WTC11 (cell line): Measurements from ENCODE around the gene JHY. TPM values are rescaled to one million over a fixed set of nuclear protein-coding genes. Genes with fewer than 3 reads are reported as not detected.

Experiments
- ATAC-seq: fragments of 200-7000 bp; cut with Tn5 transposase; 2 replicates; pipeline ENCODE4 v1.10.0; 2021; ENCODE audit warnings: mild to moderate bottlenecking, moderate library complexity
- CTCF ChIA-PET: fragments of 300-600 bp; sonication (Branson Sonifier 250); formaldehyde crosslinking; loops from one replicate; lab custom pipeline; 2021; ENCODE audit warnings: antibody characterized with exemption; lab: Charles Lee
- POLR2A ChIA-PET: fragments of 350-600 bp; sonication (Branson Sonifier 250); formaldehyde crosslinking; loops from one replicate; lab custom pipeline; 2021; ENCODE audit warnings: antibody characterized with exemption; lab: Charles Lee
- DNase-seq: peaks from one replicate; pipeline ENCODE4 v3.0.0; 2021; ENCODE audit warnings: low spot score
- H3K27ac Mint-ChIP-seq: 2 replicates; pipeline ENCODE4 v1.8.0; 2021; ENCODE audit warnings: mixed read lengths
- H3K27me3 Mint-ChIP-seq: 2 replicates; pipeline ENCODE4 v1.8.0; 2021; ENCODE audit warnings: low read depth, mild to moderate bottlenecking, moderate library complexity, mixed read lengths
- H3K36me3 Mint-ChIP-seq: 2 replicates; pipeline ENCODE4 v1.8.0; 2021; ENCODE audit warnings: mixed read lengths
- H3K4me1 Mint-ChIP-seq: 2 replicates; pipeline ENCODE4 v1.8.0; 2022; ENCODE audit warnings: mixed read lengths
- H3K4me3 Mint-ChIP-seq: 2 replicates; pipeline ENCODE4 v1.8.0; 2021; ENCODE audit warnings: mild to moderate bottlenecking, moderate library complexity, mixed read lengths
- H3K9me3 Mint-ChIP-seq: 2 replicates; pipeline ENCODE4 v1.8.0; 2021; ENCODE audit warnings: mixed read lengths
- ATF6 ChIP-seq: sonication (generic); formaldehyde crosslinking; IDR thresholded peaks from 2 replicates; pipeline ENCODE4 v1.8.1; 2023; ENCODE audit warnings: mild to moderate bottlenecking, missing genetic modification reagents
- CTCF ChIP-seq: fragments of 200-600 bp; IDR thresholded peaks from 2 replicates; pipeline ENCODE4 v1.8.0; 2022; ENCODE audit warnings: antibody characterized with exemption
- ELF4 ChIP-seq: sonication (generic); formaldehyde crosslinking; IDR thresholded peaks from 2 replicates; pipeline ENCODE4 v1.8.1; 2022; ENCODE audit warnings: low read depth, mild to moderate bottlenecking, moderate library complexity, missing genetic modification reagents
- FOXP1 ChIP-seq: sonication (generic); formaldehyde crosslinking; IDR thresholded peaks from 2 replicates; pipeline ENCODE4 v1.8.0; 2022; ENCODE audit warnings: missing genetic modification reagents, mild to moderate bottlenecking, moderate library complexity, borderline replicate concordance
- GABPB1 ChIP-seq: sonication (generic); formaldehyde crosslinking; IDR thresholded peaks from 2 replicates; pipeline ENCODE4 v1.8.1; 2023; ENCODE audit warnings: mild to moderate bottlenecking, missing genetic modification reagents
- HMGXB4 ChIP-seq: sonication (generic); formaldehyde crosslinking; IDR thresholded peaks from 2 replicates; pipeline ENCODE4 v1.8.1; 2023; ENCODE audit warnings: mild to moderate bottlenecking, moderate library complexity, missing genetic modification reagents
- MYBL2 ChIP-seq: sonication (generic); formaldehyde crosslinking; IDR thresholded peaks from 2 replicates; pipeline ENCODE4 v1.8.1; 2023; ENCODE audit warnings: mild to moderate bottlenecking, moderate library complexity, missing genetic modification reagents
- STAT6 ChIP-seq: sonication (generic); formaldehyde crosslinking; conservative IDR thresholded peaks from 2 replicates; pipeline ENCODE4 v1.8.1; 2023; ENCODE audit warnings: mild to moderate bottlenecking, low read depth, missing genetic modification reagents, moderate library complexity
- TCF7 ChIP-seq: sonication (generic); formaldehyde crosslinking; IDR thresholded peaks from 2 replicates; pipeline ENCODE4 v1.8.0; 2022; ENCODE audit warnings: mild to moderate bottlenecking, low read depth, missing genetic modification reagents, moderate library complexity
- USF2 ChIP-seq: sonication (generic); formaldehyde crosslinking; IDR thresholded peaks from 2 replicates; pipeline ENCODE4 v1.8.1; 2023; ENCODE audit warnings: mild to moderate bottlenecking, missing genetic modification reagents, moderate library complexity
- ZNF317 ChIP-seq: sonication (generic); formaldehyde crosslinking; IDR thresholded peaks from 2 replicates; pipeline ENCODE4 v1.8.1; 2023; ENCODE audit warnings: low read depth, mild to moderate bottlenecking, moderate library complexity, missing genetic modification reagents, borderline replicate concordance
- ZNF396 ChIP-seq: fragments of 250-450 bp; sonication (Bioruptor Pico); IDR thresholded peaks from 2 replicates; pipeline ENCODE4 v1.8.0; 2021; ENCODE audit warnings: mild to moderate bottlenecking, moderate library complexity, borderline replicate concordance
- ZNF416 ChIP-seq: fragments of 250-450 bp; sonication (Bioruptor Pico); IDR thresholded peaks from 2 replicates; pipeline ENCODE4 v1.9.0; 2021; ENCODE audit warnings: mild to moderate bottlenecking, inconsistent platforms
- ZNF423 ChIP-seq: fragments of 250-450 bp; sonication (Bioruptor Pico); IDR thresholded peaks from 2 replicates; pipeline ENCODE4 v2.1.2; 2022; ENCODE audit warnings: mild to moderate bottlenecking, moderate library complexity
- ZNF512 ChIP-seq: sonication (generic); formaldehyde crosslinking; IDR thresholded peaks from 2 replicates; pipeline ENCODE4 v1.8.1; 2022; ENCODE audit warnings: missing genetic modification reagents, borderline replicate concordance
- ZSCAN18 ChIP-seq: fragments of 250-450 bp; sonication (Bioruptor Pico); IDR thresholded peaks from 2 replicates; pipeline ENCODE4 v2.1.2; 2022; ENCODE audit warnings: mild to moderate bottlenecking, moderate library complexity
- total RNA-seq: library from RNA; stranded (reverse); gene quantifications from 3 replicates; pipeline ENCODE4 v1.2.3, GENCODE V29; 2021

JHY gene
- total RNA-seq, 1 experiment from 2014 or later: 1.6 TPM

GRCh38 chr11:122837528-122838346 is 44.8 kb upstream of the JHY start (continued):
- TF ChIP-seq ZNF416 (CRISPR knock-in tag): no peak
- no peak for TF ChIP-seq ZNF423 (CRISPR knock-in tag)
- no peak for TF ChIP-seq HMGXB4
- no peak for TF ChIP-seq USF2 (CRISPR knock-in tag)
- TF ChIP-seq ATF6 (CRISPR knock-in tag): no peak
- no peak for TF ChIP-seq CTCF
- TF ChIP-seq STAT6 (CRISPR knock-in tag): no peak
- TF ChIP-seq ZNF396 (CRISPR knock-in tag): no peak
- no peak for TF ChIP-seq MYBL2 (CRISPR knock-in tag)
- no peak for TF ChIP-seq ZSCAN18 (CRISPR knock-in tag)

GRCh38 chr11:122843281-122844141 is 39.0 kb upstream of the JHY start:
- ChIA-PET POLR2A (no interaction called here), CTCF (interaction anchor here (1.0 to 1.1 kb wide), 2 partner anchors 11 to 30 kb away, joined by 3 to 4 read pairs; no protein-coding TSS in a partner anchor)
- no peak for DNase-seq
- no peak for ATAC-seq
- Mint-ChIP-seq H3K9me3 (peaks cover 14% of the 10 kb centered on the region; the same call in 1 of the 2 replicates), H3K27ac (no peak overlapping the region), H3K4me1 (0 out of 2 replicates have a peak, but pooled peaks cover 3% of the 10 kb centered on the region)
- TF ChIP-seq ZNF317 (CRISPR knock-in tag): no peak
- TF ChIP-seq FOXP1 (CRISPR knock-in tag): no peak
- no peak for TF ChIP-seq ZNF512 (CRISPR knock-in tag)
- no peak for TF ChIP-seq ELF4
- no peak for TF ChIP-seq GABPB1
- no peak for TF ChIP-seq TCF7 (CRISPR knock-in tag)
- TF ChIP-seq, all 79 proteins: peak for 0
- no peaks in the 10 kb centered on the region for H3K27me3 Mint-ChIP-seq
- H3K4me3 Mint-ChIP-seq: no peak overlapping the region
- no peaks in the 10 kb centered on the region for H3K36me3 Mint-ChIP-seq
